Ovary (tissue), 3 donors: ENCODE measurements around the gene SLX4IP.

ENCODE experiments used
- CTCF ChIP-seq, 3 donors: fragments of 450-650 bp in 2 of 3; fragments of 200-600 bp in 1 of 3; IDR thresholded peaks; one replicate each; pipeline versions ENCODE4 v1.5.1 to v1.8.0; 2016 to 2022; ENCODE audit warnings: antibody characterized with exemption in 3 of 3, mild to moderate bottlenecking in 1 of 3
- POLR2A ChIP-seq: fragments of 450-650 bp; IDR thresholded peaks from one replicate; pipeline ENCODE4 v1.6.1; 2017; ENCODE audit warnings: antibody characterized with exemption, mild to moderate bottlenecking, moderate library complexity
- donor health status: DM: no; HTN: no; CAD: no.

- TF ChIP-seq CTCF (IDR thresholded peaks at IDR 0.05) (no peak), POLR2A (no peak)
These were observed 103.7 kb downstream of the SLX4IP start for GRCh38 chr20:10538768-10539167.
